ENCODE measurements around the gene ACY1. TPM values are rescaled to one million over a fixed set of nuclear protein-coding genes. Genes with fewer than 3 reads are reported as not detected.

ACY1 gene
- total RNA-seq, 1 donor from 2014 or later, result 54.2 TPM

- H3K27ac Mint-ChIP-seq, result no peak overlapping the region
- H3K4me1 Mint-ChIP-seq (ENCODE audit: unreplicated experiment), result peaks cover 43% of the 10 kb centered on the region
- H3K4me3 Mint-ChIP-seq, result no peak overlapping the region
Measured at GRCh38 chr3:52021489-52022268, 38.3 kb downstream of the ACY1 start.

GRCh38 chr3:52022323-52023100 is 39.2 kb downstream of the ACY1 start:
- H3K27me3 Mint-ChIP-seq, result no peaks in the 10 kb centered on the region
- no peaks in the 10 kb centered on the region for H3K9me3 Mint-ChIP-seq
- H3K4me1 Mint-ChIP-seq (ENCODE audit: unreplicated experiment), result peaks cover 41% of the 10 kb centered on the region
- H3K27ac Mint-ChIP-seq, result no peak overlapping the region
- no peaks in the 10 kb centered on the region for H3K36me3 Mint-ChIP-seq
- no peak overlapping the region for H3K4me3 Mint-ChIP-seq
- no peak for DNase-seq (ENCODE audit: extremely low spot score, unreplicated experiment)
- no peak for TF ChIP-seq CTCF (conservative IDR thresholded peaks at IDR 0.05)

More at GRCh38 chr3:52021489-52022268, 38.3 kb downstream of the ACY1 start:
- no peaks in the 10 kb centered on the region for H3K36me3 Mint-ChIP-seq
- DNase-seq (ENCODE audit: extremely low spot score, unreplicated experiment), result no peak
- no peaks in the 10 kb centered on the region for H3K27me3 Mint-ChIP-seq
- TF ChIP-seq CTCF (conservative IDR thresholded peaks at IDR 0.05), result no peak
- no peaks in the 10 kb centered on the region for H3K9me3 Mint-ChIP-seq

GRCh38 chr3:52023101-52023770 is 39.9 kb downstream of the ACY1 start:
- Mint-ChIP-seq H3K4me1 (ENCODE audit: unreplicated experiment) (peaks cover 38% of the 10 kb centered on the region), H3K27me3 (no peaks in the 10 kb centered on the region), H3K4me3 (no peak overlapping the region), H3K9me3 (no peaks in the 10 kb centered on the region), H3K27ac (no peak overlapping the region), H3K36me3 (no peaks in the 10 kb centered on the region)
- TF ChIP-seq CTCF (conservative IDR thresholded peaks at IDR 0.05), result no peak
- no peak for DNase-seq (ENCODE audit: extremely low spot score, unreplicated experiment)

- H3K27me3 Mint-ChIP-seq, result no peaks in the 10 kb centered on the region
- no peak overlapping the region for H3K4me3 Mint-ChIP-seq
- no peaks in the 10 kb centered on the region for H3K36me3 Mint-ChIP-seq
- H3K4me1 Mint-ChIP-seq (ENCODE audit: unreplicated experiment), result peaks cover 41% of the 10 kb centered on the region
- TF ChIP-seq CTCF (conservative IDR thresholded peaks at IDR 0.05), result no peak
- no peaks in the 10 kb centered on the region for H3K9me3 Mint-ChIP-seq
- DNase-seq (ENCODE audit: extremely low spot score, unreplicated experiment), result no peak
- no peak overlapping the region for H3K27ac Mint-ChIP-seq
Measured at GRCh38 chr3:52023860-52024764, 40.8 kb downstream of the ACY1 start.
